Testis (tissue), 2 donors: ENCODE results near the gene ECT2.

Experiments
- CTCF ChIP-seq, 3 experiments: fragments of 450-650 bp in 2 of 3; fragments of 200-600 bp in 1 of 3; sonication (generic) in 1 of 3; IDR thresholded peaks; one replicate each; pipeline ENCODE4 v1.5.1; 2016 to 2019; ENCODE audit warnings: antibody characterized with exemption in 3 of 3, mild to moderate bottlenecking in 2 of 3, moderate library complexity in 1 of 3
- POLR2A ChIP-seq: fragments of 450-650 bp; IDR thresholded peaks from one replicate; pipeline ENCODE4 v1.6.1; 2017; ENCODE audit warnings: antibody characterized with exemption, mild to moderate bottlenecking, moderate library complexity

- no peak for TF ChIP-seq CTCF (IDR thresholded peaks at IDR 0.05)
- no peak for TF ChIP-seq POLR2A
Measured at GRCh38 chr3:172848910-172849309, 98.4 kb downstream of the ECT2 start.
